ENCODE measurements around the gene POLR1E. TPM values are rescaled to one million over a fixed set of nuclear protein-coding genes. Genes with fewer than 3 reads are reported as not detected.

POLR1E gene
- total RNA-seq, 1 experiment from 2014 or later, result 40.3 TPM

DNA sequence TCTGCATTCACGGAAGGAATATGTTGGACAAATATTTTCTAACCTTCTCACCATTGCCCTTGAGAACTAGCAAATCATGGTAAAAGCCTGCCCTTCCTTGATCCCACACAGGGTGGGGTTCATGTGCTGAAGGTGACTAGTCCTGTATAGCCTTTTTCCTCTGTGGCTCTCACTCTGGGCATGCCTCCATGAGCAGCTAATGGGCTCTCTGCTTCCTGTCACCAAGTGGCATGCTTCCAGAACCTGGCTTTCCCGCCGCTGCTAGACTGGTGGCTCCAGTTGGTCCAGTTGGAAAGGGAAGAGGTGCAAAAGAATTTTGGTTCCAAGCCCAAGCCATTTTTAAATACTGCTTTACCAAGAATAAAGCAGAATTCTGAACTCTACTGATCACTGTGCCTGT lies 54.9 kb downstream of the POLR1E start:
- peak; percentile 7 for DNase-seq (ENCODE audit: low spot score)

DNA sequence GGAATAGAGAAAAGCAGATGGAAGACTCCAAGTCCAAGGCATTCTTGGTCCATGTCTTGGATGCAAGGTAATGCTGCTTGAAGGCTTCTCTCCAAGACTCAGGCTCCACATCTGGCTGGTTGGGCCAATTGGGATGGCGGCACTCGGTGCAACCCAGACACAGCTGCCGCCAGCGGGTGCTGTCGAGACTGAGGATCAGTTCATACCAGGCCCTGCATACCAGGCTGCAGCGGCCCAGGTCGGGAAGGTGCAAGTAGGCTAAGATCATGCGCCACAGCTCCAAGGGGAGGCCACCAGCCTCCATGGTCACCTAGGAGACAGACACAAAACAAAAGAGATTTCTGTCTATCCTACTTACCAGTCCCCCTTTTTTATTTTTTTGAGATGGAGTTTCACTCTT lies 55.7 kb downstream of the POLR1E start:
- no peak for DNase-seq (ENCODE audit: low spot score)

DNA sequence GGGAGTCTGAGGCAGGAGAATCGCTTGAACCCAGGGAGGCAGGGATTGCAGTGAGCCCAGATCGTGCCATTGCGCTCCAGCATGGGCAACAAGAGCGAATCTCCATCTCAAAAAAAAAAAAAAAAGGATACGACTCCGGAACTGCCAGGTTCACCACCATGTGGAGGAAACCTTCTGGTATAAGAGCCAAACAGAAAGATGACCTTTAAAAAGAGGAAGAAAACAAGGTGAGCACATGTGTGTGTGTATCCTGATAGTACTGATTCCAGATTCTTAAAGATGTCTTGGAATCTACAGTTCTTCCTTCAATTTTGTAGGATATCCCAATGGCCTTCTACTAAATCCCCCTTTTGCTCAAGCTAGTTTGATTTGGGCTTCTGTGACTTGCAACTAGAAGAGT lies 56.7 kb downstream of the POLR1E start:
- DNase-seq (ENCODE audit: low spot score), result no peak

DNA sequence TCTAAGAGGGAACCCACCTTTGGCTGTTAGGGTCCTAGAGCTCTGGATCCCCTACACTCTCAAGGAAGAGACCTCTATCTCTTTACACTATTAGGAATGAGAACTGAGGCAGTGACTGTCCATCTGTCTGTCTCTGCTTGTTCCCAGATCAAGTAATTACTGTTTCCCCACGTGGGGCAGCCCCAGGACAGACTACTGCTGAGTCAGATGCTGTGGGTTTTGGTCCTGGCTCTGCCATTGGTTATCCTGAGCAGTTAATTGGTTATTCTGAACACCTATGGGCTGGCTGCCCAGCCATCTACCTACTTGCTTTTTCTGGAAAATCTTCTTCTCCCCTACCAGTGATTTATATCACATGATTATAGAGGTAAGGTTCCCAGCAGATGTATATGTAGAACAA lies 57.1 kb downstream of the POLR1E start:
- peak; percentile 6 for DNase-seq (ENCODE audit: low spot score)

DNA sequence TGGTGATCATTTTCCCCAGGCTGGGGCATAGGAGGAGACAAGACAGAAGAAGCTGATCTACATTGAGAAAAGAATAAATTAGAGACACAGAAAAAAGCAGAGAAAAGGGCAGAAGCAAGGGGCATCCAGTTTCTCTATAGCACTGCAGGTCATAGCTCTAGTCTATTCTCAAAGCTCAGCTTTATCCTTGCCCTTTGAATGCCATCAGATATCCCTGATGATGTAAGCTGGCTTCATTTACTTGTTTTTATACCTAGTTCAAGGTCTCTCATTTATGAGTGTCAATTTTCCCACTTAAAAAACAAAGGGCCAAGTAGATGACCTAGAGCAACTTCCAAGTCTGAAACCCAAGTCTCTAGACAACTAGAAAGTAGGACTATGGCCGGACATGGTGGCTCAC lies 57.7 kb downstream of the POLR1E start:
- no peak for DNase-seq (ENCODE audit: low spot score)

DNA sequence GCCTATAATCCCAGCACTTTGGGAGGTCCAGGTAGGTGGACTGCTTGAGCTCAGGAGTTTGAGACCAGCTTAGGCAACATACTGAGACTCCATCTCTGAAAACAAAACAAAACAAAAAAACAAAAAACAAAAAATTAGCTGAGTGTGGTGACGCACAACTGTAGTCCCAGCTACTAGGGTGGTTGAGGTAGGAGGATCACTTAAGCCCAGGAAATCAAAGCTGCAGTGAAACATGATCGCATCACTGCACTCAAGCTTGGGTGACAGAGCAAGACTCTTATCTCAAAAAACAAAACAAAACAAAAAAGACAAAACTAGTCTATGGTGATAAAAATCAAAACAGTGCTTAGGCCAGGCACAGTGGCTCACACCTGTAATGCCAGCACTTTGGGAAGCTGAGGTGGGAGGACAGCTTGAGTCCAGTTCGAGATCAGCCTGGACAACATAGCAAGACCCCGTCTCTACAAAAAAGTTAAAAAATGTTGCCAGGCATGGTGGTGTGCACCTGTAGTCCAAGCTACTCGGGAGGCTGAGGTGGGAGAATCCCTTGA lies 61.7 kb downstream of the POLR1E start:
- no peak for DNase-seq (ENCODE audit: low spot score)

DNA sequence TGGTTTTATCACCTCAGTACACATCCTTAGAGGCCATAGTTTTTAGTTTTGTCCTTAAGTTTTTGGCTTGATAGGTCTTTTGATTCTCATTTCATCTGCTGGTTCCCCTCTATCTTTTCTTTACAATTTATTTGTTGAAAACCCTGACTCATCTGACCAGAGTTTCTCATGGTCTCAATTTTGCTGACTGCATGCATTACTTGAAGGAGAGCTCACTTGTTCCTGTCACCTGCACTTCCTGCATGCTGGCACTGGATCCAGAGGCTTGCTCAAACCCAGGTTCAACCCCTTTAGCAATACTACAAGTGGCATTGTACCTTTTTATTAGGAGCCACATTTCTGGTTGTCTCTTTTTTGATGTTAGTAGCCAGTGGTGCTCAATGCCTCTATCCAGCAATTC lies 63.8 kb downstream of the POLR1E start:
- DNase-seq (ENCODE audit: low spot score), result no peak

DNA sequence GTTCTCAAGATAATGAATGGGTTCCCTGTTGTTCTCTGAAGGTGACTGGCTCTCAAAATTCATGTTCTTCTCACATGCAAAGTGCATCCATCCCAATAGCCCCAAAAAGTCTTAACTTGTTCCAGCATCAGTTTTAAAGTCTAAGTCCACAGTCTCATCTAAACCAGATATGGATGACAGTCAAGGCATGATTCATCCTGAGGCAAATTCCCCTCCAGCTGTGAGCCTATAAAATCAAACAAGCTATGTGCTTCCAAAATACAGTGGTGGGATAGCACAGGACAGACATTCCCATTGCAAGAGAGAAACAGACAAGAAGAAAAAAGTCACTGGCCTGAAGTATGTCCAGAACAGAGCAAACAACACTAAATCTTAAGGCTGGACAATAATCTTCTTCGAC lies 65.0 kb downstream of the POLR1E start:
- DNase-seq (ENCODE audit: low spot score), result peak; percentile 23

DNA sequence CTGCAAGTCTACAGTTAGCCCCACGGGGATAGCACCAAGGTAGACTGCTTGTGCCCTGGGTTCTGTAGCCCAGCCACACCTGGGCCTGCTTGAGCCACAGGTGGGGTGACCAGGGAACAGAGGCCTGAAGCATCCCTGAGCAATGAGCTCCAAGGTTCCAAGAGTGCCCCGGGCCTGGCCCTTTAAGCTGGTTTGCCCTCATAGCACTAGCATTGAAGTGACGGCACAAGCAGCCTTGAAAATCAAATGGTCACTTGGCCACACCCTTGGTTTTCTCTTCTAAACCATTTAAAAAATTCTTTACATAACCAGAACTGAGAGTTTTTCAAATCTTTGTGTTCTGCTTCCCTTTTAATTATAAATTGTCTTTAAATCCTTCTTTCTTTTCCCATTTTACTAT lies 65.7 kb downstream of the POLR1E start:
- DNase-seq (ENCODE audit: low spot score), result no peak

DNA sequence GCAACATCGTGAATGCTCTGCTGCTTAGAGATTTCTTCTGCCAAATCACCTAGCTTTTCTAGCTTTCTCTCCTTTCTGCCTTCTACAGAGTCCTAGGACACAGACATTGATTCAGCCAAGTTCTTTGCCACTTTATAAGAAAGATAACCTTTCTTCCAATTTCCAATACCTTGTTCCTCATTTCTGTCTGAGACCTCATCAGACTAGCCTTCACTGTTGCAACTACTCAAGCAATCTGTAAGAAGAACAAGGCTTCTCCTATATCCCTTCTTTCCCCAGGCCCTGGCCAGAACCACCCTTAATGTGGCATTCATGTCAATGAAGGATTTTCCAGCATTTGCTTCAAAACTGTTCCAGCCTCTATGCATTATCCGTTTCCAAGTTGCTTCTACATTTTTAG lies 66.1 kb downstream of the POLR1E start:
- no peak for DNase-seq (ENCODE audit: low spot score)

Other genes starting within 250 kb of the POLR1E start
- 127 and 165 TPM in 2 replicates for gene GRHPR, start 63.3 kb upstream of the POLR1E start, total RNA-seq (2014; rRNA removed; shearing (Covaris generic))
- 8.9 and 9.7 TPM in 2 replicates for gene ZBTB5, start 20.5 kb upstream of the POLR1E start, total RNA-seq (2014; rRNA removed; shearing (Covaris generic))
- 3.9 and 6.3 TPM in 2 replicates for gene FBXO10, start 90.4 kb downstream of the POLR1E start, total RNA-seq (2014; rRNA removed; shearing (Covaris generic))
- gene TOMM5, start 106.6 kb downstream of the POLR1E start, total RNA-seq (2014; rRNA removed; shearing (Covaris generic)), result 255 and 361 TPM in 2 replicates
- gene FRMPD1, start 165.0 kb downstream of the POLR1E start, total RNA-seq (2014; rRNA removed; shearing (Covaris generic)), result 0.19 TPM in 1 of 2 replicates, not detected in the other

All from A172 (cell line).